Panc1 (cell line): Measurements from ENCODE around the gene PLOD3.

Experiments used
- POLR2AphosphoS5 ChIP-seq: IDR thresholded peaks from 2 replicates; pipeline ENCODE4 v1.6.1; 2012; ENCODE audit warnings: mild to moderate bottlenecking, low read depth, low read length, moderate library complexity
- REST ChIP-seq, 2 experiments: IDR thresholded peaks; 2 replicates each; pipeline ENCODE4 v1.6.1; 2011 to 2012; ENCODE audit warnings: low read depth in 2 of 2, control low read depth in 1 of 2, low read length in 1 of 2, mild to moderate bottlenecking in 1 of 2, moderate library complexity in 1 of 2; ENCODE audit not compliant: insufficient read depth in 1 of 2
- SIN3A ChIP-seq: IDR thresholded peaks from 2 replicates; pipeline ENCODE4 v1.6.1; 2012; ENCODE audit warnings: low read depth, mild to moderate bottlenecking, low read length, moderate library complexity, borderline replicate concordance; ENCODE audit not compliant: insufficient read depth
- TF ChIP-seq, protein P1 (sequence below): fragments of 450-650 bp; IDR thresholded peaks from 2 replicates; pipeline ENCODE4 v1.5.1; 2017; ENCODE audit warnings: mild to moderate bottlenecking

DNA sequence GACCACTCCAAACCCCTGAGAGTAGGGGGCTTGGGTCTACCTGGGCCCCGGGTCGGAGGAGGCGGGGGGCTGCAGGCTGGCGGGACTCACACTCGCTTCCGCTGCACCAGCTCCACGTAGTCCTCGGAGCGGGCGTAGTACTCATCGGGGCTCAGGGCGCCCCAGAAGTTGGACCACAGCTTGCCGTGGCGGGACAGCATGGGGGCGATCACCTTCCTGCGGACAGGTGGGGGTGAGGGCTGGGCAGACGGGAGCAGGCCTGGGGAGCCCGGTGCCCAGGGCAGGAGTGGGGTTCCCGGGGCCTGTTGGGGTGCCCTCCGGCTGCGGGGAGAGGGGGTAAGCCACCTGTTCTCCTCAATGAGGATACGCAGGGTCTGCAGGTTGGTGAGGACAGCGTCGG, 5.9 kb downstream of the PLOD3 start:
- TF ChIP-seq, protein P1, sequence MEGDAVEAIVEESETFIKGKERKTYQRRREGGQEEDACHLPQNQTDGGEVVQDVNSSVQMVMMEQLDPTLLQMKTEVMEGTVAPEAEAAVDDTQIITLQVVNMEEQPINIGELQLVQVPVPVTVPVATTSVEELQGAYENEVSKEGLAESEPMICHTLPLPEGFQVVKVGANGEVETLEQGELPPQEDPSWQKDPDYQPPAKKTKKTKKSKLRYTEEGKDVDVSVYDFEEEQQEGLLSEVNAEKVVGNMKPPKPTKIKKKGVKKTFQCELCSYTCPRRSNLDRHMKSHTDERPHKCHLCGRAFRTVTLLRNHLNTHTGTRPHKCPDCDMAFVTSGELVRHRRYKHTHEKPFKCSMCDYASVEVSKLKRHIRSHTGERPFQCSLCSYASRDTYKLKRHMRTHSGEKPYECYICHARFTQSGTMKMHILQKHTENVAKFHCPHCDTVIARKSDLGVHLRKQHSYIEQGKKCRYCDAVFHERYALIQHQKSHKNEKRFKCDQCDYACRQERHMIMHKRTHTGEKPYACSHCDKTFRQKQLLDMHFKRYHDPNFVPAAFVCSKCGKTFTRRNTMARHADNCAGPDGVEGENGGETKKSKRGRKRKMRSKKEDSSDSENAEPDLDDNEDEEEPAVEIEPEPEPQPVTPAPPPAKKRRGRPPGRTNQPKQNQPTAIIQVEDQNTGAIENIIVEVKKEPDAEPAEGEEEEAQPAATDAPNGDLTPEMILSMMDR: no peak
- no peak for TF ChIP-seq POLR2AphosphoS5
- no peak for TF ChIP-seq SIN3A
- TF ChIP-seq REST (IDR thresholded peaks at IDR 0.05; ENCODE audit: insufficient read depth in 1 of 2, low read depth in 2 of 2, low read length in 1 of 2): no peak
